ENCODE measurements around the gene CALU. TPM values are rescaled to one million over a fixed set of nuclear protein-coding genes. Genes with fewer than 3 reads are reported as not detected.

Gene CALU
- 10 to 100 TPM; 28.4 to 29.9 TPM for total RNA-seq
- polyA plus RNA-seq (2013, experiment 1 of 2) = 15.8 TPM
- polyA plus RNA-seq (2013, experiment 2 of 2) = 20.3 TPM
- 32.1 to 152 (median 54.9) reads per million in 172 experiments for total RNA-seq

GRCh38 chr7:128739048-128739962 is at the start of gene CALU:
CALU (plus strand) TSS chr7:128739359; CDS start chr7:128748584, 9,225 bp downstream.
- TF ChIP-seq CTCF (IDR thresholded peaks at IDR 0.05) = no peak
- intact Hi-C loops (cut with DNase I, micrococcal nuclease) = loop anchor here in 1 of 2 experiments (1.0 to 10.0 kb wide), 3 partner anchors 52 to 1085 kb away; partner anchors contain the start of genes ATP6V1F, CCDC136 and SND1
- Mint-ChIP-seq H3K27me3 (no peaks in the 10 kb centered on the region), H3K9me3 (no peaks in the 10 kb centered on the region), H3K36me3 (ENCODE audit: low read depth) (peaks cover 17% of the 10 kb centered on the region), H3K4me1 (ENCODE audit: low read depth) (peaks cover 46% of the 10 kb centered on the region), H3K27ac (peak within 1 kb of the TSS; percentile 96), H3K4me3 (peak within 1 kb of the TSS; percentile 100)
- POLR2A ChIA-PET = interaction anchor here (0.6 to 2.6 kb wide), 13 partner anchors 9 to 396 kb away, joined by 3 to 23 read pairs (median 5); partner anchors contain the start of genes ATP6V1F, RBM28 and TNPO3
- ATAC-seq (ENCODE audit: poor library complexity) (peak; percentile 91), DNase-seq (peak; percentile 87 to 97 (median 91))
- Histone ChIP-seq H3K36me3 (ENCODE audit: insufficient read depth, low read length) (peaks cover 2% of the 10 kb centered on the region), H3K27ac (ENCODE audit: low read depth in 1 of 2, low read length in 2 of 2) (peak within 1 kb of the TSS; percentile 80 to 93), H3K4me3 (ENCODE audit: low read length) (peak within 1 kb of the TSS; percentile 97), H3K4me1 (ENCODE audit: insufficient read depth, low read length) (peaks cover 19% of the 10 kb centered on the region), H3K27me3 (ENCODE audit: control insufficient read depth in 1 of 2, insufficient read depth in 2 of 2, low read length in 2 of 2) (no peaks in the 10 kb centered on the region), H3K9me3 (ENCODE audit: control insufficient read depth in 1 of 2, insufficient read depth in 1 of 2, low read length in 2 of 2) (no peaks in the 10 kb centered on the region)
- CTCF ChIA-PET = interaction anchor here (1.3 to 1.7 kb wide), 3 partner anchors 144 to 352 kb away, joined by 3 to 4 read pairs (median 4); no protein-coding TSS in a partner anchor

DNA sequence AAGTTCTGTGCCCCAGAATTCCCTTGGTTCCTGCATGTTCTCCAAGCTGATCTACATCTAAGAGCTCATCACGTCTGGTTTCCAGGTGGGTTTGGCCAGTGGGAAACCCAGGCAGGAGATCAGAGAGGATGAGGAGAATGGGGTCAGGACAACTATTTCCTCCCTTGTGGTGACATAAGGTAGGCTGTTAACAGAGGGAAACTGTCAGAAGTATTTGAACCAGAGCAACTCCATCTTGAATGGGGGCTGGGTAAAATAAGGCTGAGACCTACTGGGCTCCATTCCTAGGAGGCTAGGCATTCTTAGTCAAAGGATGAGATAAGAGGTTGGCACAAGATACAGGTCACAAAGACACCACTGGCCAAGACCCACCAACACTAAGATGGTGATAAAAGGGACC is 47.9 kb upstream of the CALU start:
- no peak for ATAC-seq (ENCODE audit: poor library complexity)
- ChIA-PET CTCF (no interaction called here), POLR2A (no interaction called here)
- H3K27ac Mint-ChIP-seq = no peak overlapping the region
- H3K4me3 Mint-ChIP-seq = no peak overlapping the region
- peaks cover 7 to 9% of the 10 kb centered on the region in 2 experiments for H3K27me3 ChIP-seq (ENCODE audit: control insufficient read depth in 1 of 2, insufficient read depth in 2 of 2, low read length in 2 of 2)
- no peaks in the 10 kb centered on the region for H3K9me3 Mint-ChIP-seq
- TF ChIP-seq CTCF (IDR thresholded peaks at IDR 0.05) = no peak
- peaks cover 26% of the 10 kb centered on the region for H3K27me3 Mint-ChIP-seq
- H3K4me3 ChIP-seq (ENCODE audit: low read length) = no peak overlapping the region
- H3K4me1 Mint-ChIP-seq (ENCODE audit: low read depth) = no peaks in the 10 kb centered on the region
- no peaks in the 10 kb centered on the region for H3K36me3 Mint-ChIP-seq (ENCODE audit: low read depth)
- H3K27ac ChIP-seq (ENCODE audit: low read depth in 1 of 2, low read length in 2 of 2) = no peak overlapping the region
- intact Hi-C loops (cut with DNase I, micrococcal nuclease) = no loop called here
- no peaks in the 10 kb centered on the region for H3K36me3 ChIP-seq (ENCODE audit: insufficient read depth, low read length)
- no peaks in the 10 kb centered on the region for H3K4me1 ChIP-seq (ENCODE audit: insufficient read depth, low read length)
- DNase-seq = no peak
- no peaks in the 10 kb centered on the region for H3K9me3 ChIP-seq (ENCODE audit: control insufficient read depth in 1 of 2, insufficient read depth in 1 of 2, low read length in 2 of 2)

GRCh38 chr7:128692623-128693270 is 46.4 kb upstream of the CALU start:
- CTCF ChIA-PET = no interaction called here
- H3K9me3 Mint-ChIP-seq = no peaks in the 10 kb centered on the region
- H3K27me3 Mint-ChIP-seq = peaks cover 41% of the 10 kb centered on the region

More at GRCh38 chr7:128692623-128693270, 46.4 kb upstream of the CALU start:
- Mint-ChIP-seq H3K4me1 (ENCODE audit: low read depth) (peaks cover 5% of the 10 kb centered on the region), H3K27ac (no peak overlapping the region), H3K4me3 (no peak overlapping the region), H3K36me3 (ENCODE audit: low read depth) (no peaks in the 10 kb centered on the region)
- POLR2A ChIA-PET = interaction anchor here (0.6 kb wide), 1 partner anchor 10 kb away, joined by 3 read pairs; no protein-coding TSS in a partner anchor
- DNase-seq (no peak), ATAC-seq (ENCODE audit: poor library complexity) (no peak)
- peaks cover 7% of the 10 kb centered on the region for H3K4me1 ChIP-seq (ENCODE audit: insufficient read depth, low read length)
- no peak overlapping the region for H3K27ac ChIP-seq (ENCODE audit: low read depth in 1 of 2, low read length in 2 of 2)
- peaks cover 22 to 25% of the 10 kb centered on the region in 2 experiments for H3K27me3 ChIP-seq (ENCODE audit: control insufficient read depth in 1 of 2, insufficient read depth in 2 of 2, low read length in 2 of 2)
- H3K36me3 ChIP-seq (ENCODE audit: insufficient read depth, low read length) = no peaks in the 10 kb centered on the region
- no peak overlapping the region for H3K4me3 ChIP-seq (ENCODE audit: low read length)
- peaks cover 0 to 6% of the 10 kb centered on the region in 2 experiments for H3K9me3 ChIP-seq (ENCODE audit: control insufficient read depth in 1 of 2, insufficient read depth in 1 of 2, low read length in 2 of 2)
- TF ChIP-seq CTCF (IDR thresholded peaks at IDR 0.05) = no peak
- intact Hi-C loops (cut with DNase I, micrococcal nuclease) = no loop called here
